GM19238 (cell line): ENCODE data around the gene UAP1L1.

Source experiments
- DNase-seq: peaks from one replicate; pipeline ENCODE4 v3.0.0; 2011; ENCODE audit warnings: low spot score; ENCODE audit not compliant: insufficient read length

The UAP1L1 gene

DNA sequence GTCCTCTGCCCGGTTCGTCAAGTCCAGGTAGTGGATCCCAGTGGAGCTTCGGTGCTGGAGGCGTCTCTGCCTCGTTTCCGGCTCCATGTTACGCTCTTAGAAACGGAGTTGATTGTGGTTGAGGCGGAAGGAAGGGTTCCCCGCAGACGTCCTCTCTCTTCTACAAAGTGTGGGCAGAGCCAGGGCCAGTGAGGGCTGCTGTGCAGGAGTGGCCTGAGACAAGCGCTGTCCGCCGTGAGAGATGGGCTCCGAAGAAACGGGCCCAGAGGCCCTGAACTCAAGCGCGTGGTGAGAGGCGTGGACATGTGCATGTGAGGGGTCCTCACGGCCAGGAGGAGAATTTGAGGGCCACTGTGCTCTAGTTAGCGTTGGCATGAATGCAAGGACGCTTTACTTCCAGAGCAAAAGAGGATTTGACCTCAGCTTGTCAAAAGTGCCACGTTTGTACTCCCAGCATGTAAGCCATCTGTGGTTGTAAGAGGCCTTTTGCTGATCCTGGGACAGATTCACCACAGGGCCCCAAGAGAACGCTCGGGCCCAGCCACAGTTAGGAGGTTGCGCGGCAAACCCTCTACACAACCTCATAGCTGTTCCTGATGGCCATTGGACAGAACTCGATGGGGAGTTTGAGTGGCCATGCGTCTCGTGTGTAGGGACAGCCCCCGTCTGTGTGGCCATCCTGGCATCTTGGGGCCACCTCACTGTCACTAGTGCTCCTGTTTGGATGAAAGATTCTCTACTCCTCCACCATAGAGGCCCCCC lies 19.6 kb downstream of the UAP1L1 start:
- DNase-seq = no peak

DNA sequence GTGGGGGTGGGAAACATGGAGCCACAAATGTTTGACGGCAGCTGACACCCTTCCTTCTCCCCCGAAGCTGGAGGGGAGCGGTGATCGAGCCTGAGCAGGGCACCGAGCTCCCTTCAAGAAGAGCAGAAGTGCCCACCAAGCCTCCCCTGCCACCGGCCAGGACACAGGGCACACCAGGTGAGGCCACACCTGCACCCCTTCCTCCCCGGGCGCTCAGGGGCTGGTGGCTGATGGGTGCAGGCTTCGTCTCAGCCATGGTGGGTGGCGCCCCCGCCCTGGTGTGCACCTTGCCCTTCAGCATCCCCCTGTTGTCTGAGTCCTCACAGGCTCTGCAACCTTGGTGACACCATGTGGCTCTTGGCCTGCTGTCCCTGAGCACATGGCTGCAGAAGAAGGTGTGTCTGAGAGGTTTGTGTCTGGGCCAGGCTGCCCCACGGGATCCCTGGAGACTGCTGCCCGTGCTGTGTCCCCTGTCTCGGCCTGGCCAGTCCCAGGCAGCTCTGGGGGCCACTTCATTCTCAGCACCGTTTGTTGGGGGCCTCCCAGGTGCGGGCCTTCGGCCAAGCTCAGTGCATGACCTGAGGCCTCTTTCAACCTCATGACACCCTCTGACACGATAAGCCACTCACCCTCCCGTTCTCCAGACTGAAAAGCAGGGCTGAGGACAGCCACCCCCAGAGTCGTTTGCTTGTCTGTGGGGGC lies 20.6 kb downstream of the UAP1L1 start:
- no peak for DNase-seq

DNA sequence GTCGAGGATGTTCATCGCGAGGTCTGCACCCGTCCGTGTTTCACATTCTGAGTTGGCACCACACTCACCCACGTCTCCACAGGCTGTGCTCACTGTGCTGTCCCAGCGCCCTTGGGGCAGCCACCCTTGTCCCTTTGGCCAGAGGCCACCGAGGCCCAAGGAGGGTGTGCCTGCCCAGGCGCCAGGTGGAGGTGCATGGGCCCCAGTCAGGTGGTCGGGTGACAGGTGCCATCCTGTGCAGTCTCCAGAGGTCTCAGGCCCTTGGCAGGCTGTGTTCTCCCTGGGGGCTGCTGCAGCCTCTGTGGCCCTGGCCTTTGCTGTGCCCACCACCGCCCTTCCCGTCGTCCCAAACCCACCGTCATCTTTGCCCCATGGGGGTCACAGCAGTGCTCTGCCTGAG lies 21.9 kb downstream of the UAP1L1 start:
- no peak for DNase-seq

DNA sequence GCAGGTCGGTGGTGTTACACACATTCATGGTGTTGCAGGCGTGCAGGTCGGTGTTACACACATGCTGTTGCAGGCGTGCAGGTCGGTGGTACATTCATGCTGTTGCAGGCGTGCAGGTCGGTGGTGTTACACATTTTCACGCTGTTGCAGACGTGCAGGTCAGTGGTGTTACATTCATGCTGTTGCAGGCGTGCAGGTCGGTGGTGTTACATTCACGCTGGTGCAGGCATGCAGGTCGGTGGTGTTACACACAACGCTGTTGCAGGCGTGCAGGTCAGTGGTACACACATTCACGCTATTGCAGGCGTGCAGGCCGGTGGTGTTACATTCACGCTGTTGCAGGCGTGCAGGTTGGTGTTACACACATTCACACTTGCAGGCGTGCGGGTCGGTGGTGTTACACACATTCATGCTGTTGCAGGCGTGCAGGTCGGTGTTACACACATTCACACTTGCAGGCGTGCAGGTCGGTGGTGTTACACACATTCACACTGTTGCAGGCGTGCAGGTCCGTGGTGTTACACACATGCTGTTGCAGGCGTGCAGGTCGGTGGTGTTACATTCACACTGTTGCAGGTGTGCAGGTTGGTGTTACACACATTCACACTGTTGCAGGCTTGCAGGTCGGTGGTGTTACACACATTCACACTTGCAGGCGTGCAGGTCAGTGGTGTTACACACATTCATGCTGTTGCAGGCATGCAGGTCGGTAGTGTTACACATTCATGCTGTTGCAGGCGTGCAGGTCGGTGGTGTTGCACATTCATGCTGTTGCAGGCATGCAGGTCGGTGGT lies 26.1 kb downstream of the UAP1L1 start:
- no peak for DNase-seq

DNA sequence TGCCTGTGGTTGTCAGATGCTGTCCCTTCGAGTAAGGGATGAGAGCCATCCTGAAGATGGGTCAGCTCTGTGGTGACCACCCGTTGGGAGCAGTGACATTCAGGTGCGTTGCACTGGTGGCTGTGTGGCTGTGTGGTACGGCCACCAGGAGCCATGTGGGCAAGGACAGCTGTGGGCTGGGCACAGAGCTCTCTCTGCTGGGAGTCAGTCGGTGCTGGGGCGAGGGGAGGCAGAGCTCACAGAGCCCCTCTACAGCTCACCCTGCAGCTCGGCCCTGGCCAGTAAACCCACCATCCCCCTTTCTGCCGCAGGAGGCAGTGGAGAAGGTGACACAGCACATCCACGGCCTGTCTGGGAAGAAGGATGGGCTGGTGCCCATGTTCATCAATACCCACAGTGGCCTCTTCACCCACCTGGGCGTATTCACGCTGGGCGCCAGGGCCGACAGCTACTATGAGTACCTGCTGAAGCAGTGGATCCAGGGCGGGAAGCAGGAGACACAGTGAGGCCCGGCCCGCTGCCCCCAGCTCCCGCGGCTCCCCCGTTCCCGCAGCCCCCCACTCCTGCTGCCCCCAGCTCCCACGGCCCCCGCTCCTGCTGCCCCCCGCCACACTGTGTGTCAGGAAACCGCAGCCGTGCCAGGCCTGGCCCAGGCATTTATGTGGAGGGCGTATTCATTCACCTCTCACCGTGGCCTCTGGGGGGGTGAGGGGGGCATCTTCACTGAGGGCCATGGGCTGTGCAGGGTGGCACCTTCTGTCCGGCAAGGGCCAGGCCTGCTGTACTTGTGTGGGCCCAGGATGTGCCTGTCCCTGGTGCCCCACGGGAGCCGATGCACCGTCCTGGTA lies 28.7 kb downstream of the UAP1L1 start:
- no peak for DNase-seq

DNA sequence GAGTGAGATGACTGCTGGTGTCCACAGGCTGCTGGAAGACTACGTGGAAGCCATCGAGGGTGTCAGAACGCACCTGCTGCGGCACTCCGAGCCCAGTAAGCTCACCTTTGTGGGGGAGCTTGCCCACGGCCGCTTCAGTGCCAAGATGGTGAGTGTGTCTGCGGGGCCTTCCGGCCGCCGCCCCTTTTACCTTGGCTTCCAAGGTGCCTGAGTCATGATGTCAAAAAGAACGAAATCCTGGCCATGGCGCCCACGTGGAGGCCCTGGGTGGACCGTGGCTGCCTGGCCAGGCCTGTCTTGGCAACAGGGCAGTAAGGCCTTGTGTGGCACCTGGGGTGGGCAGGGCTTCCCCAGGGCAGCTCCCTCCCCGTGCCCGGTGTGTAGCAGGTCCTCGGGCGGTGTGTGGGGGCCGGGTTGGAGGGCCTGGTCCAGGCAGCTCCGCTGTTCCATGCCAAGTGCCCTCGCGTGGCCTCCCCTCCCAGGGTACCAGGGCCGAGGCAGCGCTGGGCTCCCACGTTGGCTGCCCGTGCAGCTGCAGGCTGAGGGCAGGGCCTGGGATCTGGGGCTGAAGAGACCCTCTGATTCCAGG lies 29.4 kb downstream of the UAP1L1 start:
- DNase-seq = no peak

DNA sequence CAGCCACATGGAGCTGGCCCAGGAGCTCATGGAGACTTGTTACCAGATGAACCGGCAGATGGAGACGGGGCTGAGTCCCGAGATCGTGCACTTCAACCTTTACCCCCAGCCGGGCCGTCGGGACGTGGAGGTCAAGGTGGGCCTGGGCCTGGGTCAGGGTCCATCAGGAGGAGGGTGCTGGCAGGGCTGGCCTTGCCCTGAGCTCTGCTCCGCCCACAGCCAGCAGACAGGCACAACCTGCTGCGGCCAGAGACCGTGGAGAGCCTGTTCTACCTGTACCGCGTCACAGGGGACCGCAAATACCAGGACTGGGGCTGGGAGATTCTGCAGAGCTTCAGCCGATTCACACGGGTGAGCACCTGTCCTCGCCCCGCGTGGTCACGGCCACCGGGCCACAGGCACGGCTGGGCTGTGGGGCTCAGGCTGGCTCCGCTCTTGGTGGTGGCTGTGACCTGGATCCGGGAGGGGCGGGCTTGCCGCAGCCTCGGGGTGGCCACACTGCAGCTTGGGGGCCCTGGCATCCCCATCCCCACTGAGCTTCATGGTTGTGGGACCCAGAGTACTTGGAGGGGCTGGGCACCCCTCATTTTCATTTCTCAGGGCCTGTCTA lies 30.1 kb downstream of the UAP1L1 start:
- no peak for DNase-seq

DNA sequence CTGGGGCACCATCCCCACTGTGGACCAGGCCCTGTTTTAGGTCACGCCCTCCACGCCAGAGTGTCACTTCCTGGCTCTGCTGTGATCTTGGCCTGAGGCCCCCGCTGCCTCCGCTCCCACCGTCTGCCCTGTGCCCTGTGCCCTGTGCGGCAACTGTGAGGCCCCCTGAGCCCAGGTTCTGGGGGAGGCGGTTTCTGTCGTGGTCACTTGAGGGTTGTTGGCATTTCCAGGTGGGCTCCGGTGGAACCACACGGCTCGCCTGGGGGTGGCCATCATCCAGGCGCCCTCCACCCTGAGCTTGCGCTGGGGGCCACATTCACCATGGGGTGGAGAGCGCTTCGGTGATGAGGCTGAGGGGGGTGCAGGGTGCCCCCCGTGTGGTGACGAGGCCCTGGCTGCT lies 30.7 kb downstream of the UAP1L1 start:
- DNase-seq = no peak

DNA sequence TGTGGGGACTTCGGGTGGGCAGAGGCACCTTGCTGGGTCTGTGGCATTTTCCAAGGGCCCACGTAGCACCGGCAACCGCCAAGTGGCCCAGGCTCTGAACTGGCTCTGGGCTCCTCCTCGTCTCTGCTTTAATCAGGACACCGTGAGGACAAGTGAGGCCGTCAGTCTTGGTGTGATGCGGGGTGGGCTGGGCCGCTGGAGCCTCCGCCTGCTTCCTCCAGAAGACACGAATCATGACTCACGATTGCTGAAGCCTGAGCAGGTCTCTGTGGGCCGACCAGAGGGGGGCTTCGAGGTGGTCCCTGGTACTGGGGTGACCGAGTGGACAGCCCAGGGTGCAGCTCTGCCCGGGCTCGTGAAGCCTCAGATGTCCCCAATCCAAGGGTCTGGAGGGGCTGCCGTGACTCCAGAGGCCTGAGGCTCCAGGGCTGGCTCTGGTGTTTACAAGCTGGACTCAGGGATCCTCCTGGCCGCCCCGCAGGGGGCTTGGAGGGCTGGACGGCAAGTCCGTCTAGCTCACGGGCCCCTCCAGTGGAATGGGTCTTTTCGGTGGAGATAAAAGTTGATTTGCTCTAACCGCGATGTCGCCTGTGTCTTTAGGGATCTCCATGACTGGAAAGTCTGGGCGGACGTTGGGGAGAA lies 31.4 kb downstream of the UAP1L1 start:
- no peak for DNase-seq

DNA sequence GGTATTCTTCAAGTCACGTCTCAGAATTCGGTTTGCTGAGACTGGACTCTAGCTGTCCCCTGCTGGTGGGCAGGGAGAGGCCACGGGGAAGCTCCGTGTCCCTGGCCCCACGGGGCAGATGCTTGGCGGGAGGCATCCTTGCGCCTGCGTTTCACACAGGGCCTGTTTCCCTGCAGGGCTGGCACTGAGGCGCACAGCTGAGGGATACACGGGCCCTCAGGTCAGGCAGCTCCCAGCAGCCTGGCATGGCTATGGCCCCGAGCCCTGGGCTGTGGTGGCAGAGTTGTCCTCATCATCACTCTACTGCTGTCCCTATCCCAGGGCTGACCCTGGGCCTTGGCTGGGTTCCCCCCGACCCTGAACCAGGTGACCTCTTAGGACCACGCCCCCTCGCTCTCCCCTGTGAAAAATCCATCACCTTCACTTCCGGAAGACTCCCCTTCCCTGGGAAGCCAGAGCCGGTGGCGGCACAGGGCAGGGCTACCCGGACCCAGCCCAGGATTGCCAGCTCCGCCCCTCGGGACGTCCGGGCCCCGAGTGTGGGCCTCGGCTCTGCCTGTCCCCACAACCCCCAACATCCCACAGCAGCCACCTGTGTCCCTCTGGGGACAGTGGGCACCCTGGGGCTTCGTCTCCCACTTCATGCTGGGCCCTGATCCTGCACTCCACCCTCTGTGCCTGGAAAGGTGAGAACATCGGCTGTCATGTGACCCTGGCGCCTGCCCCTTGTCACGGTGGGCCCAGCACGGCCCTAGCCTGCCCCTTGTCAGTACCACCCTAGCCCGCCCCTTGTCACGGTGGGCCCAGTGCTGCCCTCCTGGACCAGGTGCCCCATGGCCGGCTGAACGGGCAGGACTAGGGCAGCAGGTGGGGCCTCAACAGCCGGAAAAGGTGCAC lies 32.2 kb downstream of the UAP1L1 start:
- DNase-seq = no peak

DNA sequence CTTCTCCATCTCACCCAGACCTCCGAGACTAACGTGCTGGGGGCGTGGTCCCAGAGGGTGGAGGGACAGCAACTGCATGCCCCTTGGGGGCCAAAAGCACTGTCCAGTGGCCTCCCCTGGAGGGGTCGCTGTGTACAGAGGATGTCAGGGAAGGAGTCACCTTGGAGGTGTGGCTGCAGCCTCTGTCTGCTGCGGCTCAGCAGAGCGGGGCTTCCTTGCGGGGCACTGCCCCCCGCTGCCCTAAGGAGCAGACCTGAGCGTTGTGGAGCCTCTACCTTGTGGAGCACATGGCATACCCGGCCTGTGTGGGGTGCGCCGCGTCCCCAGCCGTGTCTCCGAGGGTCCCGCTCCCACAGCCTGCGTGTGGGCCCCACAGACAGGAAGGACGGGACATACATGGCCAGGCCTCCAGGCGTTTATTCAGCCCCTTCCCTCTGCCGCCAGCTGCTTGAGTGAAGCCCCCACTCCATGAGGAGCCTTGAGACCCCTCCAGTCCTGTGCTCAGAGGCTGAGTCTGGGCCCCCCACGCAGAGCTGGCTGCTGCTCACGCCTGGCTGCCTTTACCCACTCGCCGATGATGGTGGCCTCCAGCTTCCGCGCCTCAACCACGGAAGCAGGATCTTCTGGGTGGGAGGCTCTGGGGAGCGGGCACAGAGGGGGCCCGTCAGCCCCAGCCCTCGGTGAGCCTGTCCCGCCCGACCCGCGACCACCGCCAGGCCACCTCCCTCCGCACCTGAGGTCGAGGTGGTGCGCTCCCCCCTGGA lies 33.0 kb downstream of the UAP1L1 start:
- no peak for DNase-seq

DNA sequence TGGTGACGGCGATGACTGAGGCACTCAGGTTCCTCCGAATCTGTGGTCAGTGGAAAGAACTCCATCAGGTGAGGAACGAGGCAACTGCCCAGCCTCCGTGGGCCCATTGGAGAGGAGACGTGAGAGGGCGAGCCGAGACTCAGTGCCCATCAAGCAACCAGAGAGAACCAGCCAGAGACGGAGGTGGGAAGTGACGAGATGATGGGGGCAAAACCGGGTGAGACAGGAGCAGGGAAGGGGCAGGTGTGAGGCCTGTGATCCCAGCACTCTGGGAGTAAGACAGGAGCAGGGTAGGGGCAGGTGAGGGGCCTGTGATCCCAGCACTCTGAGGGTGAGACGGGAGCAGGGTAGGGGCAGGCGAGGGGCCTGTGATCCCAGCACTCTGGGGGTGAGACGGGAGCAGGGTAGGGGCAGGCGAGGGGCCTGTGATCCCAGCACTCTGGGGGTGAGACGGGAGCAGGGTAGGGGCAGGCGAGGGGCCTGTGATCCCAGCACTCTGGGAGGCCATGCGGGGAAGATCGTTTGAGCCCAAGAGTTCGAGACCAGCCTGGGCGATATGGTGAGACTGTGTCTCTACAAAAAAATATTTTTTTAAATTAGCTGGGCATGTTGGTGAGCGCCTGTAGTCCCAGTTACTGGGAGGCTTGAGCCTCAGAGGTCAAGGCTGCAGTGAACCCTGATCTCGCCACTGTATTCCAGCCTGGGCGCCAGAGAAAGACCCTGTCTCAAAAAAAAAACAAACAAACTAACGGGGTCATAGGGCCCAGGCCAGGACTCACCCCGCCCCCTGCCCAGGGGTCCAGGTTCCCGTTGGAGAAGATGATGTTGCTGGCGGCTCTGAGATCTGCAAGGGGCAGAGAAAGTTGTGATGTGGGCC lies 33.8 kb downstream of the UAP1L1 start:
- DNase-seq = no peak

DNA sequence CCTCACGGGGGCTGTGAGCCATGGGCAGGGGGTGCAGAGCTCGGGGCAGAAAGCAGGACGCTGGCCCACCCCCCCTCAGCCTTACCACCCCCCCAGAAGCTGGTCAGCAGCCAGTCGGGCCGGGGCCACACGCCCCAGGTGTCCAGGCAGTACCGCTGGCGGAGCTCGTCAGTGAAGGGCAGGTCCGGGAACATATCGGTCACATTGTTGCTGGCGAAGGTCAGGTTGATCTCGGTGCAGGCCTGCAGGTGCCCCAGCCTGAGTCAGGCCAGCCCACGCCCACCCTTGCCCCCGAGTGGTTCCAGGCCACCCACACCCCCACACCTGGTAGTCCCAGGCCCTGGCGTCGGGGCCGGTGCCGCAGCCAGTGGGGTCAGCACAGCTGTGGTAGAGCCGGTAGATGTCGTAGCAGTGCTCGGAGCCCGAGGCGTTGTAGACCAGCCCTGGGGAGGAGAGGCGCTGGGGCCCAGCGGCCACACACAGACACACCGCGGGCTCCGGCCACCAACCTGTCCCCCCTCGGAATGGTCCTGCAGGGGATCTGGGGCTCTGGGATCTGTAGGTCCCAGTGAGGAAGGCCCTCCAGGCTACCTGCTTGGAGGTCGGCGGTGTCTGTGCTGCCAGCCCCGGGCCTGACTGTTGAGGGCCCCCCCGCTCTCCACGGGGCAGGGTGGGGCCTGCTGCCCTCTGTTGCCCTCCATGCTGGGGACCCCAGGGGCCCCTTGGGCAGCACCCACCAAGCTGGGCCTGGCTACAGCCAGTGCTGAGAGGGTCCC lies 34.7 kb downstream of the UAP1L1 start:
- DNase-seq = no peak

DNA sequence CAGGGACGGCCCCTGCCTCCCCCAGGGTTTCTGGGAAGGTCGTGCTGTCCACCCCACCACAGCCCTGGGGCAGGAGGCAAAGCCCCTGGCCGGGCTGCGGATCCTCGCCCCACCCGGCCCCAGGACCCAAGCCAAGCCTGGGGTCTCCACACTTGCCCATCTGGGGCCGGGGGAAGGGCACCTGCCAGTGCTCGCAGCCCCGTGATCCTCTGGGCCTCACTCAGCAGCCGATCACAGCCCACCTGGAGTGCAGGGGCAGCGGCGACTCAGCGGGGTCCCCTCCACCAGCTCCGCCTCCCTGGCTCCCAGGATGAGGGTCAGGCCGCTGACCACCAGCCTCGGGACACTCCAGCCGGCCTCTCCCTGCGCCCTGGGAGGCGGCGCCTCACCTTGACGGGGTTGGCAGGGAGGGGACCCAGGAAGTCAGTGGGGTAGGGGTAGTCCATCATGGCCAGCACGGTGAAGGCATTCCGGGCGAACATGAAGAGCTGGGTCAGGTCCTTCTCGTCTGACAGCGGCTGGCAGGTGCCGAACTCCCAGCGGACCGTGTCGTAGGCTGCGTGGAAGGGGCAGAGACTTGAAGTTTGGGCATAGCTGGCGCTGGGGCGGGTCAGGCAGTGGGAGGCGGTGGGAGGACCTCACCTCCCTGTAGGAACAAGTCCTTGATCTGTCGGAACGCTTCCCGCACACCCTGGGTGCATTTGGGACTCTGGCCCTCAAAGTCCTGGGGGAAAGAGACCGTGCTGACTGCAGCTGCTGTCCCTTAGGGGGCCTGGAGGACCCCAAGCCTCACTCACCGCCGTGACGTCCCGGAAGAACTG lies 35.5 kb downstream of the UAP1L1 start:
- no peak for DNase-seq

DNA sequence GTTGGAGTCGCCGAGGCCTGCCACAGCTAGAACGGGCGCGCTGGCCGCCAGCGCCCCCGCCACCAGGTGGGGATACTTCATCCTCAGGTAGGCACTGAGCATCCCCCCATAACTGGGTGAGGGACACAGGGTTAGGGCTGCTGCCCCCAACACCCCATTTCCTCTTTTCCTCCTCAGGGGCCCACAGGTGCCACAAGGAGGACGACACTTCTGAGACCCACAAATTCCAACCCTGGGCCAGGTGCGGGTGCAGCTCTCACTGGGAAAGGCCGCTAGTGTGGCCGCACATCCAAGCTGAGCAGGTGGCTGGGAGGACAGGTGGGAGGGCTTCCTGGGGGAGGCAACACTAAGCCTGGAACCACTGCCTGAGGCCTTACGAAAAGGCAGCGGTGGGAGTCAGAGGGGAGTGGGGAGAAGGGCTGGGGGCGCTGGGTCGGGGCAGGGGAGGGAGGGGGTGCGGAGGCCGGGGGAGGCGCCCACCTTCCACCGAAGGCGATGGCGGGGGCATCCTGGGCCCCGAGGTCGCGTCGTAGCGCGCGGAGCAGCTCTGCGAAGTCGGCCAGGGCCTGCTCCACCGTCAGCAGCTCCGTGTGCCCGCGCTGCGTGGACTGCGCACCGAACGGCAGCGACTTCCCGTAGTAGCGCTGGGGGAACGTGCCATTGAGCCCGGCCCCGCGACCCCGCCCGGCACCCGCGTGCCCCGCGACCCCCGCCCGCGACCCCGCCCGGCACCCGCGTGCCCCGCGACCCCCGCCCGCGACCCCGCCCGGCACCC lies 36.3 kb downstream of the UAP1L1 start:
- DNase-seq = no peak
